Upper lobe of left lung (tissue), 4 donors: ENCODE measurements around the gene AGPS.
"Not testable (repeated sequence)": the region's sequence is repeated elsewhere in the genome, so short reads cannot be mapped to it uniquely, and the experiment has no call there.

ENCODE experiments used
- EP300 ChIP-seq, 4 donors: sonication (generic); formaldehyde crosslinking; IDR thresholded peaks; one replicate each; pipeline ENCODE4 v1.5.1; 2017; ENCODE audit warnings: antibody characterized with exemption in 4 of 4, control low read depth in 2 of 4
- POLR2A ChIP-seq, 4 donors: fragments of 450-650 bp; IDR thresholded peaks; one replicate each; pipeline ENCODE4 v1.5.1; 2016 to 2017; ENCODE audit warnings: antibody characterized with exemption in 4 of 4, mild to moderate bottlenecking in 2 of 4
- TF ChIP-seq, protein P1 (sequence below), 6 experiments: fragments of 450-650 bp in 4 of 6; fragments of 200-600 bp in 2 of 6; sonication (generic) in 2 of 6; IDR thresholded peaks; one replicate each; pipeline ENCODE4 v1.5.1; 2016 to 2019; ENCODE audit warnings: antibody characterized with exemption in 6 of 6

DNA sequence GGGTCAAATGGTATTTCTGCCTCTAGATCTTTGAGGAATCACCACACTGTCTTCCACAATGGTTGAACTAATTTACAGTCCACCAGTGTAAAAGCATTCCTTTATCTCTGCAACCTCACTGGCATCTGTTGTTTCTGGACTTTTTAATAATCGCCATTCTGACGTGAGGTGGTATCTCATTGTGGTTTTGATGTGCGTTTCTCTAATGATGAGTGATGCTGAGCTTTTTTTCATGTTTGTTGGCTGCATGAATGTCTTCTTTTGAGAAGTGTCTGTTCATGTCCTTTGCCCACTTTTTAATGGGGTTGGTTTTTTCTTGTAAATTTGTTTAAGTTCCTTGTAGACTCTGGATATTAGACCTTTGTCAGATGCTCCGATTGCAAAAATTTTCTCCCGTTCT, 32.0 kb downstream of the AGPS start:
- not testable (repeated sequence) for TF ChIP-seq POLR2A, EP300 (IDR thresholded peaks at IDR 0.05)
- TF ChIP-seq, protein P1, sequence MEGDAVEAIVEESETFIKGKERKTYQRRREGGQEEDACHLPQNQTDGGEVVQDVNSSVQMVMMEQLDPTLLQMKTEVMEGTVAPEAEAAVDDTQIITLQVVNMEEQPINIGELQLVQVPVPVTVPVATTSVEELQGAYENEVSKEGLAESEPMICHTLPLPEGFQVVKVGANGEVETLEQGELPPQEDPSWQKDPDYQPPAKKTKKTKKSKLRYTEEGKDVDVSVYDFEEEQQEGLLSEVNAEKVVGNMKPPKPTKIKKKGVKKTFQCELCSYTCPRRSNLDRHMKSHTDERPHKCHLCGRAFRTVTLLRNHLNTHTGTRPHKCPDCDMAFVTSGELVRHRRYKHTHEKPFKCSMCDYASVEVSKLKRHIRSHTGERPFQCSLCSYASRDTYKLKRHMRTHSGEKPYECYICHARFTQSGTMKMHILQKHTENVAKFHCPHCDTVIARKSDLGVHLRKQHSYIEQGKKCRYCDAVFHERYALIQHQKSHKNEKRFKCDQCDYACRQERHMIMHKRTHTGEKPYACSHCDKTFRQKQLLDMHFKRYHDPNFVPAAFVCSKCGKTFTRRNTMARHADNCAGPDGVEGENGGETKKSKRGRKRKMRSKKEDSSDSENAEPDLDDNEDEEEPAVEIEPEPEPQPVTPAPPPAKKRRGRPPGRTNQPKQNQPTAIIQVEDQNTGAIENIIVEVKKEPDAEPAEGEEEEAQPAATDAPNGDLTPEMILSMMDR (IDR thresholded peaks at IDR 0.05): not testable (repeated sequence)
